ENCODE measurements around the gene LRRC7.
"Not testable (repeated sequence)": the region's sequence is repeated elsewhere in the genome, so short reads cannot be mapped to it uniquely, and the experiment has no call there.

LRRC7 gene

DNA sequence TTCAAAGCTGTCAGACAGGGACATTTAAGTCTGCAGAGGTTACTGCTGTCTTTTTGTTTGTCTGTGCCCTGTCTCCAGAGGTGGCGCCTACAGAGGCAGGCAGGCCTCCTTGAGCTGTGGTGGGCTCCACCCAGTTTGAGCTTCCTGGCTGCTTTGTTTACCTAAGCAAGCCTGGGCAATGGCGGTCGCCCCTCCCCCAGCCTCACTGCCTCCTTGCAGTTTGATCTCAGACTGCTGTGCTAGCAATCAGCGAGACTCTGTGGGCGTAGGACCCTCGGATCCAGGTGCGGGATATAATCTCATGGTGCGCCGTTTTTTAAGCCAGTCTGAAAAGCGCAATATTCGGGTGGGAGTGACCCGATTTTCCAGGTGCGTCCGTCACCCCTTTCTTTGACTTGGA, 320.3 kb downstream of the LRRC7 start:
- not testable (repeated sequence) for DNase-seq (ENCODE audit: low spot score)

DNA sequence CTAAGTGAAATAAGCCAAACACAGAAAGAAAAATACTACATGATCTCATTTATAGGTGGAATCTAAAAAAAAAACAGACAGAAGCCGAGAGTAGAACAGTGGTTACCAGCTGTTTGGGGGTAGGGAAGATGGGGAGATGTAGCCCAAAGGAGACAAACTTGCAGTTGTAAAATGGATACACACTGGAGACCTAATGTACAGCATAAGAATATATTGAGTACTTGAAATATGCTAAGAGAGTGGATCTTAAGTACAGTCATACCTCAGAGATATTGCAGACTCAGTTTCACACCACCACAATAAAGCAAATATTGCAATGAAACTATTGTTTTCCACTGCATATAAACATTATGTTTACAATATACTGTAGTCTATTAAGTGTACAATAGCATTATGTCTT, 320.9 kb downstream of the LRRC7 start:
- DNase-seq (ENCODE audit: low spot score): no peak

DNA sequence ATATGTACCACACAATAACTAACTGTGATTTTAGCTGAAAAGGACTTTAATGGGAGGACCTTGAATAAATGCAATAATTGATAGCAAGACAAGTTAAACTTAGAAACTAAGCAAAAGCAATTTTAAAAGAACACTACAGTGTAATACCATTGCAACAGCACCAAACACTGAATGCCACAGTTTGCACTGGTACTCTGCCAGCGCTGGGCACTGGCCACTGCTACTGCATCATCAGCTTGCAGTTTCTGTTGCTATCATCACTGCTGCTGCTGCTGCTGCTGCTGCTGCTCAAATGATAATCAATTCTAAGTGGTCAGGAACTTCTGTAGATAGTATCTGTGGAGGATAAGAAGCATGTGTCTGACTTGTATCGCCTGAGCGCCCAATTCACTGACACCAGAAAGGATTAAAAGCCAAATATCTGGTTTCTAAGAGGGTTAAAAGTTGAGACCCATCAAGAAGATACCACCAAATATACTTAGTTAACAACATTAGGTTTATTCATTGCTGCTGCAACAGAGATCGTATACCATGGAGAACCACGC, 330.8 kb downstream of the LRRC7 start:
- DNase-seq (ENCODE audit: low spot score): no peak

DNA sequence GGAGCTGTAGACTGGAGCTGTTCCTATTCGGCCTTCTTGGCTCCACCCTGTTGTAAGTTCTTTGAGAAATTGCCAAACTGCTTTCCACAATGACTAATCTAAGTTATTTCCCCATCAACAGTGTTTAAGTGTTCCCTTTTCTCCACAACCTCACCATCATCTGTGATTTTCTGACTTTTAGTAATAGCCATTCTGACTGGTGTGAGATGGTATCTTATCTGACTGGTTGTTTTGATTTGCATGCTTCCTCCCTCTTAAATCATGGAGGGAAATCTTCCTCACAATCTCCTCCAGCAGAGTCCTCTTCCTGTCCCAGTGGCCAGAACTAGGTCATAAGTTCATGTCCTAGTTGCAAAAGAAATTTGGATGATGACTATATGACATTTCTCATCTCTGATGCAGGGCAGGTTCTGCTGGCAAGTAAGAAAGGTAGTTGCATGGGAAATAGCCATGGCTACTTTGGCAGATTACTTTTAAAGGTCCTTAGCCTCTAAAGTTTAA, 343.6 kb downstream of the LRRC7 start:
- no peak for DNase-seq (ENCODE audit: low spot score)

DNA sequence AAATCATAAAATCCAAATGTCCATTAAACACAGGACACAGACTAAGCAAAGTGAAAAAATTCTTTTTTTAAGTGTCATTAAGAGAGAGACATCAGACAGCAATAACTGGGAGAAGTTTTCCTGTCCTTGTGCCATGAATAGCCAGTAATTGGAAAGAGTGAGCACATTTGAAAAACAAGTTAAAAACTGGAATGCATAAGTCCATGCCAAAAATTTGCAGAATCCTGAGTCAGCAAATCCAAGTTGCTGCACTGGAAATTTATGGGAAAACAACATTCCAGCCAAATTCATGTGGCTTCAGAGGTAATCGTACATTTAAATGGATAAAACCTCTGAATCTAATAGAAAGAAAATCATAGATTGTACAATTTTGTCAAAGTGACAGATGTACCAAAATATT, 346.3 kb downstream of the LRRC7 start:
- DNase-seq (ENCODE audit: low spot score): no peak

DNA sequence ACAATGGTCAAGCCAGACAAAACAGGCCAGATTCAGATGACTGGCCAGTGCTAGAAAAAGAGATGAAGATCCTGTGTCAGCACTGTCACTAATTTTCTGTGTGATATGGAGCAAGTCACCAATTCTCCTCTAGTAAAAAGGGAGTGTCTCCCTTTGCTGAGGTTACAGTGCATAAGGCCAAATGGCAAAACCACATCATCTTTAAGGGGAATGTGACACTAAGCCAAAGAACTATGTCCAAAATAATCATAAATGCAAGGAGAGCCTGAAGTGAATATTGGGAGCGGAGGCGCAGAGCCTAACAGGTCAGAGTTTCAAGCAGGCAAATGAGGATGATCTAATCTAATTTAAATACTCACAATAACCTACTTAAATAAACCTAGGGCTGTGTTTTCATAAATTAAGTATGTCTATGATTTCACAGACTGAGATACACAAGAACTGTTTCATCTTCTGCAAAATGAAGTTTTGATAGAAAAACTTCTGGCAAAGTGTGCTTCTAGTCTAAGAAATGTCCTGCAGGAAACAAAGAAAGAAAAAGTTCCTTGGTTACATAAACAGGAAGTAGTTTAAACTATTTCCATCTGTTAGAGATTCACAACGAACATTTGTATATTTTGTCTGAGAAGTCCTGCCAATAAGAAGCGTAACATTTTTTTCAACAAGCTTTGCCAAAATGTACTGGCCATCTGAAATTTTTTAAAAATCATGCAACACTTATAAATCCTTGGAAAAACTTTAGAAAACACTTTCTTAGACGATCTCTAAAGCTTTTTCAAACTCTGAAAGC, 347.4 kb downstream of the LRRC7 start:
- DNase-seq (ENCODE audit: low spot score): no peak

DNA sequence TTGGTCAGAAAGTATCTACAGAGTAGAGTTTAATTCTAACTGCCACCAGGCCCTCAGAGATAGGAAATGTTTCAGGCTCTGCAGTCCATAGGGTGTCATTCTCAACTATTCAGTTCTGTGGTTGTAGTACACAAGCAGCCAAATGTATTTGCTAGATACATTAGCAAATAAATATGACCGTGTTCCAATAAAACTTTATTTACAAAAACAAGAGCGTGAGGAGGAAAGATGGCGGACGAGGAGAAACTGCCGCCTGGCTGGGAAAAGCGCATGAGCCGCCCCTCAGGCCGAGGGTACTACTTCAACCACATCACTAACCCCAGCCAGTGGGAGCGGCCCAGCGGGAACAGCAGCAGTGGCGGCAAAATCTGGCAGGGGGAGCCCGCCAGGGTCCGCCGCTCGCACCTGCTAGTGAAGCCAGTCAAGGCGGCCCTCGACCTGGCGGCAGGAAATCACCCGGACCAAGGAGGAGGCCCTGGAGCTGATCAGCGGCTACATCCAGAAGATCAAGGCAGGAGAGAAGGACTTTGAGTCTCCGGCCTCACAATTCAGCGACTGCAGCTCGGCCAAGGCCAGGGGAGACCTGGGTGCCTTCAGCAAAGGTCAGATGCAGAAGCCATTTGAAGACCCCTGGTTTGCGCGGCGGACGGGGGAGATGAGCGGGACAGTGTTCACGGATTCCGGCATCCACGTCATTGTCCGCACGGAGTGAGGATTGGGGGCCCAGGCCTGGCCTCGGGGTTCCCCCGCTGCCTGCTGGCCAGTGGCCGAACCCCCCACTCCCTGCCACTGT, 351.6 kb downstream of the LRRC7 start:
- no peak for DNase-seq (ENCODE audit: low spot score)

DNA sequence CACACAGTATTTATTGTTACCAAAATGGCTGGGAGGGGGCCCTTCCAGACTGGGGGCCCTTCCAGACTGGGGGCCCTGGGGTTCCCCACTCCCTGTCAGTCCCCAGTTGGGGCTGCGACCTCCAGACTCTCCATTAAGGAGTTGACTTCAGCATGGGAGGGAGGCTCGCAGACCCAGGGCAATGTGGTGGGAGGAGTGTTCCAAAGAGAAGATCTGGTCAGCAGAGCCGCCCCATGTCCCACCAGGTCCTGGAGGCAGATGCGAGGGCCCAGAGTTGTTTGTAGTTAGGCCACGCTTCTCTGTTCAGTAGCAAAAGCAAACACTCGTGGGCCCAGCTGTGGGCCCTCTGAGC, 352.2 kb downstream of the LRRC7 start:
- DNase-seq (ENCODE audit: low spot score): no peak

DNA sequence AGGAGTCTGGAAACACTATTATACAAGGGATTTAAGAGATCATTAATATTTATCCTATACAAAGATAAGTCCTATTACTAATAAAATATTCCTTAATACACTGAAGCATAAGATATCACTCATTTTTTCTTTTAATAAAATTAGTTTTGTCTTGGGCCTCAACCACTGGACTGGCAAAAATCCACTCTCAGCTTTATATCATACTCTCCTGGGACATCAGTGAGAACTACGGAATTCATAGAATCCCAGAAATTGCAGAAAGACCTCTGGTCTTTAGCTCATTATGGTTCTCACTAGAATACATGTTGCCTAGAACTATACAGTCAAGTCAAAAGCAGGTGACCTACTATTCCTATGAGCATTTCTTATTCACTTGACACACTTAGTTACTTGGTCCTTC, 352.7 kb downstream of the LRRC7 start:
- no peak for DNase-seq (ENCODE audit: low spot score)

DNA sequence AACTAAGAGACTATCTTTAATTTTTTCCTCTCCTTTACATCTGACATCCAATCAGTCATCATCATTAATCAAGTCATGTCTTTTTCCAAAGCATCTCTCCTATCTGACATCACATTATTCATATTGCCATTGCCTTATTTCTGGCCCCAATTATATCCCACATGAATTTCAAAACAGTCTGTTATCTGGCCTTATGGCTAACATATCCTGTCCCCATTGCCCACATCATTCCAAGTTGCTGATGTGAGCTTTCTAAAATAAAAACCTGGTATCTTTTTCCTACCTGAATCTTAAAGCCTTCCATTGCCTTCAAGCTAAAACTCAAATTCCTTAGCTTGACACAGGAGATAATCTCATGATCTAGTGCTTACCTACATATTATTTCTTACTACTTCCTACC, 353.8 kb downstream of the LRRC7 start:
- no peak for DNase-seq (ENCODE audit: low spot score)

DNA sequence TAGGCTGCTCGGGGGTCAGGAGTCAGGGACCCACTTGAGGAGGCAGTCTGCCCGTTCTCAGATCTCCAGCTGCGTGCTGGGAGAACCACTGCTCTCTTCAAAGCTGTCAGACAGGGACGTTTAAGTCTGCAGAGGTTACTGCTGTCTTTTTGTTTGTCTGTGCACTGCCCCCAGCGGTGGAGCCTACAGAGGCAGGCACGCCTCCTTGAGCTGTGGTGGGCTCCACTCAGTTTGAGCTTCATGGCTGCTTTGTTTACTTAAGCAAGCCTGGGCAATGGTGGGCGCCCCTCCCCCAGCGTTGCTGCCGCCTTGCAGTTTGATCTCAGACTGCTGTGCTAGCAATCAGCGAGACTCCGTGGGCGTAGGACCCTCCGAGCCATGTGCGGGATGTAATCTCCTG, 360.5 kb downstream of the LRRC7 start:
- DNase-seq (ENCODE audit: low spot score): not testable (repeated sequence)

DNA sequence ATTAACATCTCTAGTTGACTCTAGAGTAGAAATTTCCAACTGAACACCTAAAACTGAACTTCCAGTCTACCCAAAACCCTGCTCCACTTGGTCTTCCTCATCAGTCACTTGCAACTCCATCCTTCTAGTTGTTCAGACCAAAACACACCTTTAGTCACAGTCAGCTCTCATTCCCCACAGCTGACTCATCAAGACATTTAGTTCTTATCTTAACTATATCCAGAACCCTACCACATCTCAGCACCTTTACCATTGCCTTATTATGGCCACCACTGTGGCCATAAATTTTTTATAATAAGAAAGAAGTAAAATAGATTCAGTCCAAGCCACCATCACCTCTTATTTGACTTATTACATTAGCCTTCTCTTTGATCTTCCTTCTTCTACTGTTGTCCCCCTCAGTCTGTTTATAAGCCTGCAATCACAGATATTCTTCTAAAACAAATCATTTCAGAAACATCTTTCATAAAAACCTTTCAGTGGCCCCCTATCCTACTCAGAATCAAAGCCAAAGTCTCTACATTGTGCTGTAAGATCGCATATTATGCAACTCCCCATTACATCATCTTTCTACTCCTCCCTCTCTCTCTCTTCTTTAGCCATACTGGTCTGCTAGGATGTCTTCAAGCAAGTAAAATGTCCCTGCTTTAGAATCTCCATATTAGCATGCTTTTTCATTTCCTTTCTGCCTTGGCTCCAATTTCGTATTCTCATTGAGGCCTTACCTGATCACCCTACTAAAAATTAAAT, 361.8 kb downstream of the LRRC7 start:
- DNase-seq (ENCODE audit: low spot score): no peak

DNA sequence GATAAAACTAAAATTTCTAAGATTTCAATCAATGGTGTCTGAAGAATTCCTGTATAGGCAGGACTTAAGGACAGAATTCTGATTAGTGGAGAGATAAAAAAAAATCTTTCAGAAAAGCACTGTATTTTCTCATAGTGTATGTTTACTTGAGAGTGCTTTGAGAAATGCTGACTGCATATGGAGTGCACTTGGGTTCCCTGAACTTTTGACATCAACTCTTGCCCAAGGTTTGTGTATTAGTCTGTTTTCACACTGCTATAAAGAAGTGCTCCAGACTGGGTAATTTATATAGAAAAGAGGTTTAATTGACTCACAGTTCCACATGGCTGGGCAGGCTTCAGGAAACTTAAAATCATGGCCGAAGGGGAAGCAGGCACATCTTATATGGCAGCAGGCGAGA, 362.7 kb downstream of the LRRC7 start:
- no peak for DNase-seq (ENCODE audit: low spot score)

DNA sequence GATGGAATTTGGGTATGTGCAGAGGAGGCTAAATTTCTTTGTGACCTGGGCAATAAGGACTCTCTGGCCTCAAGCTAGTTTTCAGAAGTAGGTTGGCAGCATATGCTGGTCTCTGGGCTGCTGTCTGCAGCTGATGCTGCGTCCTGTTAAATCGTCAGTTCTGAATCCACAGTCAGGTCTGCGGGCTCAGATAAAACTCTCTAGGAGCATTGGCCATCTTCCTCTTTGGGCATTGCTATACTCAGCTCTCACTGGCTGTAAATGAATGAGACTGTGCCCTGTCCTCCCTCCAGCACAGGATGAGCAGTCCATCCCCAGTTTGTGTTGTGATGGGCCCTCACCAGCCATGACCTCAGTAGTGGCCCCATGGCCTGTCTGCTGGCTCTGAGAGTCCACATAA, 365.0 kb downstream of the LRRC7 start:
- no peak for DNase-seq (ENCODE audit: low spot score)

DNA sequence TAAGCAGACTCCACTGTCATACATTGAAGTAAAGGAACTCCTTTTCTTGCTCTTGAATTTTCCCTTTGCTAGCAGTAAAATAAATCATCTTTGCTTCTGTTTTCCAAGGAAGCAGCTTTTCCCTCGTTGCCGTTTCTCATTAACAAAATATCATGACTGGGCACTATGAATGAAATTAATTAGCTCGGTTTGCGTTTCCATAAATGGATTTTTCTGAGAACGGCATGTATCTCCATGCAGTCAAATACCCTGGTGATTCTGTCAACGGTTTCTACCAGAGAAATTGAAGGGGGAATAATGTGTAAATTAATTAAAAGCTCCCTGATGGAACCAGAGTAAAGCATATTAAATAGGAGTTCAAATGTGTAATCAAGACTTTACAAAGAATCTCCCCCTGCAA, 372.5 kb downstream of the LRRC7 start:
- no peak for DNase-seq (ENCODE audit: low spot score)

DNA sequence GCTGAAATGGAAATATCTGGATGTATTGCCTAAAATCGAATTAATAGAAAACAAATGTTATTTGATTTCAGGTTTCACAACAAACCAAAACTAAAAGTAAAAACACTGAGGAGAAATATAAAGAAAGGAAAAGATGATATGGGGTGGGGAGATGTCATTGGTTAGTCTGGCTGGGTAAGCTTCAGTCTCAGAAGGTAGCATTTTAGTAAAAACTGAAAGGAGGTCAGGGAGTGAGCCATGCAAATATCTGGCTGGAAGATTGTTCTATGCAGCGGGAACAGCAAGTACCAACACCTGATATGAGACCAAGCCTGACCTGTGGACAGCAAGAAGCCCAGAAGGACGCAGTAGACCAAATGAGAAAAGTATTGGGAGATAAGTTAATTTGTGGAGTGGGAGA, 373.1 kb downstream of the LRRC7 start:
- DNase-seq (ENCODE audit: low spot score): no peak

DNA sequence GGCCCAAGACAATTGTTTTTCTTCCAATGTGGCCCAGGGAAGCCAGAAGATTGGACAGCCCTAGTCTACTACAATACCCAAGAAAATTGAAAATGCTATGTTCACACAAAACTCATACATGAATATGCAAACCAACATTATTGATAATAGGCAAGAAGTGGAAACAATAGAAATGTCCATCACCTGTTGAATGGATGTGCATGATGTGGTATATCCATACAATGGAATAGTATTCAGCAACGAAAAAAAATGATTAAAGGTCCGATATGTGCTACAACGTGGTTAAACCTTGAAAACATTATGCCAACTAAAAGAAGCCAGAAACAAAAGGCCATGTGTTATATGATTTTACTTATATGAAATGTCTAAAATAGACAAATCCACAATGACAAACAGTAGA, 375.3 kb downstream of the LRRC7 start:
- DNase-seq (ENCODE audit: low spot score): no peak

DNA sequence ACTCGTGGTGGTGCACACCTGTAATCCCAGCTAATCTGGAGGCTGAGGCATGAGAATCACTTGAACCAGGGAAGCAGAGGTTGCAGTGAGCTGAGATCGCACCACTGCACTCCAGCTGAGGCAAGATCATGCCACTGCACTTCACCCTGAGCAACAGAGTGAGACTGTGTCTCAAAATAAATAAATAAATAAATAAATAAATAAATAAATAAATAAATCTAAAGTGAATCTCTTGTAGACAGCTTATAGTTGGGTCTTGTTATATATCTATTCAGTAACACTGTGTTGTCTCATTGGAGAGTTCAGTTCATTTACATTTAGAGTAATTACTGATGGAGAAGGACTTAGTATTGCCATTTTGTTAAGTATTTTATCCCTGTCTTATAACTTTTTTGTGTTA, 379.2 kb downstream of the LRRC7 start:
- no peak for DNase-seq (ENCODE audit: low spot score)

DNA sequence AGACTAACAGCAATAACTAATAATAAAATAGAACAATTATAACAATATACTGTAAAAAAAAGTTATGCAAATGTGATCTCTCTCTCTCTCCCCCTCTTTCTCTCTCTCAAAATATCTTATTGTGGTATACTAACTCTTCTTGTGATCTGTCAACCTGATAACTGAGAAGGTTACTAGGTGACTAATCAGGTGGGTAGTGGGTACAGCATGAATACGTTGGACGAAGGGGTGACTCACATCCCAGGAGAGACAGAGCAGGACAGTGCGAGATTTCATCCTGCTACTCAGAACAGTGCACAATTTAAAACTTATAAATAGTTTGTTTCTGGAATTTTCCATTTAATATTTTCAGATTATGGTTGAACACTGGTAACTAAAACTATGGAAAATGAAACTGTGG, 380.1 kb downstream of the LRRC7 start:
- DNase-seq (ENCODE audit: low spot score): no peak

DNA sequence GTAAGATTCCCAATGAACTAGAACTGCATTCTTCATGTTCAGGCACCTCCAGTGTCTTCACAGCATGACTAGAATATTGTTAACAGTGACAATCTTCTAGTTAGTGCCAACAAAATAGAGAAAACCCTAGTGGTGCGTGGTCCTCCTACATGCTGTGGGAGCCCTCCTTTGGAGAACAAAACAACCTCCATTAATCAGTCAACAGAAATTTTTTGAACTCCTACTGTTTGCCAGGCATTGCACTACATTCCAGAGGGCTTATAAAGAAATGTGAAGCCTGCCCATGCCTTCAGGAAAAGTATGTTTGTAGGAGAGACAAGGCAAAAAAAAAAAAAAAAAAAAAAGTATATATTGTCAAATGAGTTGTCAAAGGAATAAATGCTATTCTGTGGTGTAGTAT, 385.0 kb downstream of the LRRC7 start:
- DNase-seq (ENCODE audit: low spot score): no peak

DNA sequence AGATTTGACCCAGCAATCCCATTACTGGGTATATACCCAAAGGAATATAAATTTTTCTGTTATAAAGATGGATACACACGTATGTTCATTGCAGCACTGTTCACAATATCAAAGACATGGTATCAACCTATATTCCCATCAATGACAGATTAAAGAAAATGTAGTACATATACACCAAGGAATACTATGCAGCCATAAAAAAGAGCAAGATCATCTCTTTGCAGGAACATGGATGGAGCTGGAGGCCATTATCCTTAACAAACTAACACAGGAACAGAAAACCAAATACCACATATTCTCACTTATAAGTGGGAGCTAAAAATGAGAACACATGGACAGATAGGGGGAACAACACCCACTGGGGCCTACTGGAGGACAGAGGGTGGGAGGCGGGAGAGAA, 394.7 kb downstream of the LRRC7 start:
- not testable (repeated sequence) for DNase-seq (ENCODE audit: low spot score)

DNA sequence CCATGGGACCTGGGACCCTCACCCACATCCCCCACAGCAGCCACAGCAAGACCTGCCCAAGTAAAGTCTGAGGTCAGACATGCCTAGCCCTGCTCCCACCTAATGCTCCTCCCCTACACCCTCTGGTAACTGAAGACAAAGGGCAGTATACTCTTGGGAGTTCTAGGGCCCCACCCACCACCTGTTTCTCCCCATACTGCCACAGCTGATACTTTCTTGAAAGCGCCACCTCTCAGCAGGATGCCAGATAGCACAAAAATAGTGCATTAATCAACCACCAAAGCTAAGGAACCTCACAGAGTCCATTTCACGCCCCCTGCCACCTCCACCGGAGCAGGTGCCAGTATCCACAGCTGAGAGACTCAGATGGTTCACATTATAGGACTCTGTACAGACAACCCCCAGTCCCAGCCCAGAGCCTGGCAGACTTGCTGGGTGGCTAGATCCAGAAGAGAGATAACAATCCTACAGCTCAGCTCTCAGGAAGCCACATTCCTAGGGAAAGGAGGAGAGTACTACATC, 399.6 kb downstream of the LRRC7 start:
- no peak for DNase-seq (ENCODE audit: low spot score)

All from ecto neural progenitor cell (in vitro differentiated cells).